Neuronal stem cell (in vitro differentiated cells): Measurements from ENCODE around the gene BCL6.

Source experiments
- DNase-seq: peaks from one replicate; pipeline ENCODE4 v3.0.0-alpha.2; 2013; ENCODE audit warnings: low spot score
- H2AFZ ChIP-seq: one replicate; pipeline ENCODE4 v1.6.1; 2013; ENCODE audit warnings: mild to moderate bottlenecking, low read length, inconsistent platforms
- H2AK5ac ChIP-seq: 2 replicates; pipeline ENCODE4 v1.6.1; 2013; ENCODE audit warnings: low read depth, mild to moderate bottlenecking, inconsistent platforms, low read length, moderate library complexity, mixed read lengths
- H2BK120ac ChIP-seq: 2 replicates; pipeline ENCODE4 v1.6.1; 2013; ENCODE audit warnings: low read depth, mild to moderate bottlenecking, inconsistent platforms, low read length, moderate library complexity, mixed read lengths
- H2BK12ac ChIP-seq: one replicate; pipeline ENCODE4 v1.6.1; 2013; ENCODE audit warnings: low read length, inconsistent platforms
- H2BK15ac ChIP-seq: 2 replicates; pipeline ENCODE4 v1.6.1; 2013; ENCODE audit warnings: mild to moderate bottlenecking, low read length, inconsistent platforms, mixed read lengths
- H2BK5ac ChIP-seq: one replicate; pipeline ENCODE4 v1.6.1; 2013; ENCODE audit warnings: inconsistent platforms, mild to moderate bottlenecking, low read length, moderate library complexity
- H3K14ac ChIP-seq: one replicate; pipeline ENCODE4 v1.6.1; 2013; ENCODE audit warnings: low read length, inconsistent platforms
- H3K18ac ChIP-seq: 2 replicates; pipeline ENCODE4 v1.6.1; 2013; ENCODE audit warnings: low read length, inconsistent platforms
- H3K23ac ChIP-seq: 2 replicates; pipeline ENCODE4 v1.6.1; 2013; ENCODE audit warnings: low read depth, mild to moderate bottlenecking, mixed read lengths, low read length, inconsistent platforms; ENCODE audit not compliant: poor library complexity
- H3K27ac ChIP-seq: replicated peaks from 3 replicates; pipeline ENCODE4 v1.5.1; 2013; ENCODE audit warnings: low read length, inconsistent platforms
- H3K27me3 ChIP-seq, 3 experiments: 2 replicates each; pipeline ENCODE4 v1.6.1; 2013; ENCODE audit warnings: low read length in 3 of 3, mild to moderate bottlenecking in 2 of 3, inconsistent platforms in 1 of 3, low read depth in 1 of 3, mixed read lengths in 1 of 3, moderate library complexity in 1 of 3; ENCODE audit not compliant: control insufficient read depth in 3 of 3, insufficient read depth in 3 of 3
- H3K36me3 ChIP-seq, 2 donors: replicated peaks in 1 of 2; 2 replicates each; pipeline ENCODE4 v1.6.1; 2013; ENCODE audit warnings: low read length in 2 of 2; ENCODE audit not compliant: control insufficient read depth in 2 of 2, insufficient read depth in 2 of 2
- H3K4ac ChIP-seq: 2 replicates; pipeline ENCODE4 v1.6.1; 2013; ENCODE audit warnings: inconsistent platforms, mild to moderate bottlenecking, low read length, moderate library complexity
- H3K4me1 ChIP-seq, 2 donors: 1 replicate in 1 of 2; 2 replicates in 1 of 2; pipeline ENCODE4 v1.6.1; 2013; ENCODE audit warnings: low read length in 2 of 2, low read depth in 1 of 2; ENCODE audit not compliant: control insufficient read depth in 2 of 2, insufficient read depth in 1 of 2
- H3K4me2 ChIP-seq: one replicate; pipeline ENCODE4 v1.6.1; 2013; ENCODE audit warnings: mild to moderate bottlenecking, low read length, inconsistent platforms; ENCODE audit not compliant: insufficient read depth, poor library complexity, severe bottlenecking
- H3K4me3 ChIP-seq, 2 donors: 2 replicates each; pipeline ENCODE4 v1.5.1; 2013; ENCODE audit warnings: low read length in 2 of 2, mild to moderate bottlenecking in 2 of 2, inconsistent platforms in 1 of 2, moderate library complexity in 1 of 2
- H3K79me1 ChIP-seq: one replicate; pipeline ENCODE4 v1.6.1; 2013; ENCODE audit warnings: low read depth, mild to moderate bottlenecking, inconsistent platforms, low read length, moderate library complexity
- H3K9ac ChIP-seq: one replicate; pipeline ENCODE4 v1.6.1; 2013; ENCODE audit warnings: mild to moderate bottlenecking, low read depth, low read length, inconsistent platforms; ENCODE audit not compliant: poor library complexity
- H3K9me3 ChIP-seq, 2 donors: replicated peaks in 1 of 2; 2 replicates each; pipeline versions ENCODE3 to v1.6.1; 2013; ENCODE audit warnings: low read length in 2 of 2, mild to moderate bottlenecking in 2 of 2, inconsistent platforms in 1 of 2, low read depth in 1 of 2, mixed read lengths in 1 of 2, moderate library complexity in 1 of 2; ENCODE audit not compliant: control insufficient read depth in 2 of 2, insufficient read depth in 1 of 2
- H4K8ac ChIP-seq: one replicate; pipeline ENCODE4 v1.6.1; 2013; ENCODE audit warnings: low read depth, mild to moderate bottlenecking, inconsistent platforms, low read length, moderate library complexity
- H4K91ac ChIP-seq: one replicate; pipeline ENCODE4 v1.6.1; 2013; ENCODE audit warnings: low read length, low read depth, mild to moderate bottlenecking, inconsistent platforms; ENCODE audit not compliant: poor library complexity
- WGBS, 2 donors: extraction: QIAGEN DNeasy Blood & Tissue Kit; methylation state at CpG; one replicate each; pipeline ENCODE4 v1.1.7; 2013; ENCODE audit warnings: missing lambda C conversion rate in 2 of 2, mixed read lengths in 1 of 2; ENCODE audit not compliant: insufficient read length in 2 of 2, insufficient replicate concordance in 1 of 2; ENCODE audit errors: extremely low coverage in 2 of 2; 5-methylcytosine and 5-hydroxymethylcytosine counted together

The BCL6 gene

DNA sequence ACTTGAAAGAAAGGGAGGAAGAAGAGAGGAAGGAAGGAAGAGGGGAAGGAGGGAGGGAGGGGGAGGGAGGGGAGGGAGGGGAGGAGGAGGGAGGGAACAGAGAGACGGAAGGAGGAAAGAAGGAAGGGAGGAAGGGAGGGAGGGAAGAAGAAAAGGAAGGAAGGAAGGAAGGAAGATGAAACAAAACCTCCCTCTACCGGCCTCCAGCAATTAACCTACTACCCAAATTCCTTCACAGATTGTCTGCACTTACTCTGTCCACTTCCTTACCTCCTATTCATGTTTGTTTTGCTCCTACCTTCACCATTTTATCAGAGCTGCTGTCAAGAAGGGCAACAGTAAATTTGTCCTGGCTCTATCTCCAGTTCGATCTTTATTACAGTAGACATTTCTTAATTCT is 44.6 kb upstream of the BCL6 start:
- Histone ChIP-seq H2BK120ac (no peak overlapping the region), H3K27me3 (peaks cover 0 to 4% (median 0%) of the 10 kb centered on the region in 3 experiments)
- WGBS, 2 donors, result no CpG with 5 or more reads among the region's 3 CpGs

GRCh38 chr3:187788984-187789857 is 44.0 kb upstream of the BCL6 start:
- no peak overlapping the region for H3K27ac ChIP-seq
- H3K4me1 ChIP-seq, result peaks cover 0 to 1% of the 10 kb centered on the region in 2 donors
- no peak for DNase-seq
- no peak overlapping the region for H2AK5ac ChIP-seq
- peaks cover 0 to 4% (median 0%) of the 10 kb centered on the region in 3 experiments for H3K27me3 ChIP-seq
- H3K4me3 ChIP-seq, result no peak overlapping the region
- H2BK5ac ChIP-seq, result no peak overlapping the region
- no peaks in the 10 kb centered on the region for H3K36me3 ChIP-seq
- no peak overlapping the region for H3K4ac ChIP-seq
- H4K91ac ChIP-seq, result no peak overlapping the region
- no CpG with 5 or more reads among the region's 5 CpGs for WGBS, 2 donors
- no peak overlapping the region for H2BK15ac ChIP-seq
- H2BK120ac ChIP-seq, result no peak overlapping the region
- no peak overlapping the region for H2BK12ac ChIP-seq
- no peak overlapping the region for H3K18ac ChIP-seq
- no peaks in the 10 kb centered on the region for H3K79me1 ChIP-seq
- H3K9ac ChIP-seq, result no peak overlapping the region
- H2AFZ ChIP-seq, result no peak overlapping the region
- no peak overlapping the region for H4K8ac ChIP-seq
- no peak overlapping the region for H3K23ac ChIP-seq
- H3K4me2 ChIP-seq, result no peak overlapping the region
- no peak overlapping the region for H3K14ac ChIP-seq
- H3K9me3 ChIP-seq, result no peaks in the 10 kb centered on the region

More for the DNA sequence above, 44.6 kb upstream of the BCL6 start:
- H3K23ac ChIP-seq, result no peak overlapping the region
- H3K4ac ChIP-seq, result no peak overlapping the region
- H2BK12ac ChIP-seq, result no peak overlapping the region
- H3K9ac ChIP-seq, result no peak overlapping the region
- H2BK15ac ChIP-seq, result no peak overlapping the region
- H3K4me1 ChIP-seq, result peaks cover 0 to 1% of the 10 kb centered on the region in 2 donors
- H3K4me2 ChIP-seq, result no peak overlapping the region
- no peak overlapping the region for H3K4me3 ChIP-seq
- H2BK5ac ChIP-seq, result no peak overlapping the region
- no peak for DNase-seq
- no peak overlapping the region for H3K27ac ChIP-seq
- H3K18ac ChIP-seq, result no peak overlapping the region
- H3K79me1 ChIP-seq, result no peaks in the 10 kb centered on the region
- H3K36me3 ChIP-seq, result no peaks in the 10 kb centered on the region
- H4K8ac ChIP-seq, result no peak overlapping the region
- no peak overlapping the region for H2AFZ ChIP-seq
- no peak overlapping the region for H2AK5ac ChIP-seq
- no peak overlapping the region for H4K91ac ChIP-seq
- H3K14ac ChIP-seq, result no peak overlapping the region
- no peaks in the 10 kb centered on the region for H3K9me3 ChIP-seq

DNA sequence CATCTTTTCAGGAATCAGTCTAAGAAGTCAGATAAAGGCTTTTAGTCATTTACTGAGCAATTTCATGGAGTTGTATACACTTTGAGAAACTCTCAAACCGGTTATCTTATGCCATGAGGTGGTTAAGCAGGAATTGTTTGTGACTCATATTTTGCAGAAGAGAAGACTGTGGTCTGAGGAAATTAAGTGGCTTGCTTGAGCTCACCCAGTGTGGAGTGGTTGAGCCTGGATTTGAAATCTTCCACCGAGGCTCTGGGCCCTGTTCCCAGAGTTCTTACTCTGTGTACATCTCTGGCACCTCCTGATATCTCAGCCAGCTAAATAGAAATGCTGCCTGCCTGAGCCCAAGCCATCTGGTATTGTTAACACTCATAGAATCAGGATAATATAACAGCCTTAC is 37.8 kb upstream of the BCL6 start:
- no peak for DNase-seq
- Histone ChIP-seq H2AK5ac (no peak overlapping the region), H3K9ac (no peak overlapping the region), H3K9me3 (no peaks in the 10 kb centered on the region), H4K8ac (no peak overlapping the region), H2BK15ac (no peak overlapping the region), H3K79me1 (no peaks in the 10 kb centered on the region), H3K4me3 (no peak overlapping the region), H3K4me2 (no peak overlapping the region), H3K27me3 (no peaks in the 10 kb centered on the region), H3K27ac (no peak overlapping the region), H4K91ac (no peak overlapping the region), H2BK5ac (no peak overlapping the region), H3K14ac (no peak overlapping the region), H3K36me3 (no peaks in the 10 kb centered on the region), H2BK120ac (no peak overlapping the region), H3K18ac (no peak overlapping the region), H3K4ac (no peak overlapping the region), H2AFZ (no peak overlapping the region), H3K23ac (no peak overlapping the region), H2BK12ac (no peak overlapping the region), H3K4me1 (peaks cover 0 to 5% of the 10 kb centered on the region in 2 donors)
- no CpG with 5 or more reads among the region's 2 CpGs for WGBS, 2 donors

- WGBS, 2 donors, result no CpG with 5 or more reads among the region's 3 CpGs
- H2AK5ac ChIP-seq, result no peak overlapping the region
Observed at GRCh38 chr3:187782006-187782405, 36.7 kb upstream of the BCL6 start.

More at GRCh38 chr3:187782006-187782405, 36.7 kb upstream of the BCL6 start:
- Histone ChIP-seq H2BK15ac (no peak overlapping the region), H2BK5ac (no peak overlapping the region), H3K9ac (no peak overlapping the region), H4K8ac (no peak overlapping the region), H4K91ac (no peak overlapping the region), H3K4ac (no peak overlapping the region), H3K27ac (no peak overlapping the region), H2AFZ (no peak overlapping the region), H3K14ac (no peak overlapping the region), H3K4me3 (no peak overlapping the region), H3K18ac (no peak overlapping the region), H3K4me2 (no peak overlapping the region), H3K9me3 (no peaks in the 10 kb centered on the region), H2BK120ac (no peak overlapping the region), H3K79me1 (no peaks in the 10 kb centered on the region), H3K36me3 (no peaks in the 10 kb centered on the region), H2BK12ac (no peak overlapping the region), H3K4me1 (peaks cover 0 to 5% of the 10 kb centered on the region in 2 donors), H3K27me3 (no peaks in the 10 kb centered on the region), H3K23ac (no peak overlapping the region)
- DNase-seq, result no peak
